ENCODE measurements around the gene CLTA. TPM values are rescaled to one million over a fixed set of nuclear protein-coding genes. Genes with fewer than 3 reads are reported as not detected.
"Not testable (repeated sequence)": the region's sequence is repeated elsewhere in the genome, so short reads cannot be mapped to it uniquely, and the experiment has no call there.

Gene CLTA
- total RNA-seq, 2 experiments from 2014 or later, result 139 to 144 TPM

GRCh38 chr9:36247356-36247755 is 56.6 kb downstream of the CLTA start:
- Mint-ChIP-seq H3K27ac (no peak overlapping the region), H3K4me3 (no peak overlapping the region), H3K9me3 (no peaks in the 10 kb centered on the region), H3K4me1 (ENCODE audit: low read depth) (peaks cover 17% of the 10 kb centered on the region), H3K27me3 (no peaks in the 10 kb centered on the region), H3K36me3 (peaks cover 13% of the 10 kb centered on the region)
- ChIA-PET POLR2A (no interaction called here), CTCF (interaction anchor here (1.0 to 5.1 kb wide), 3 partner anchors 11 to 82 kb away, joined by 3 to 46 read pairs (median 4); partner anchors contain the start of genes CLTA and GNE)
- no peak for DNase-seq
- intact Hi-C loops (cut with micrococcal nuclease), result no loop called here

GRCh38 chr9:36248061-36248460 is 57.3 kb downstream of the CLTA start:
- H3K27ac Mint-ChIP-seq, POLR2A ChIA-PET, H3K9me3 Mint-ChIP-seq, H3K4me3 Mint-ChIP-seq, DNase-seq, H3K27me3 Mint-ChIP-seq: not testable (repeated sequence)
- H3K4me1 Mint-ChIP-seq (ENCODE audit: low read depth), result peaks cover 17% of the 10 kb centered on the region
- peaks cover 12% of the 10 kb centered on the region for H3K36me3 Mint-ChIP-seq
- CTCF ChIA-PET, result interaction anchor here (0.6 to 5.1 kb wide), 7 partner anchors 10 to 145 kb away, joined by 3 to 46 read pairs (median 4); partner anchors contain the start of genes CLTA and GNE
- intact Hi-C loops (cut with micrococcal nuclease), result loop anchor here (1.0 kb wide), 1 partner anchor 80 kb away; no protein-coding TSS in a partner anchor

- DNase-seq, result no peak
- H3K27ac Mint-ChIP-seq, result no peak overlapping the region
- H3K36me3 Mint-ChIP-seq, result peaks cover 9% of the 10 kb centered on the region
- no peaks in the 10 kb centered on the region for H3K27me3 Mint-ChIP-seq
- intact Hi-C loops (cut with micrococcal nuclease), result no loop called here
- no peaks in the 10 kb centered on the region for H3K9me3 Mint-ChIP-seq
- ChIA-PET POLR2A (interaction anchor here (0.8 kb wide), 1 partner anchor 9 kb away, joined by 3 read pairs; the partner anchor contains the start of gene GNE), CTCF (interaction anchor here (0.8 to 5.1 kb wide), 4 partner anchors 26 to 146 kb away, joined by 3 to 46 read pairs (median 4); no protein-coding TSS in a partner anchor)
- H3K4me1 Mint-ChIP-seq (ENCODE audit: low read depth), result peaks cover 17% of the 10 kb centered on the region
- H3K4me3 Mint-ChIP-seq, result no peak overlapping the region
Measured at GRCh38 chr9:36249189-36249588, 58.5 kb downstream of the CLTA start.

- peaks cover 8% of the 10 kb centered on the region for H3K36me3 Mint-ChIP-seq
- H3K4me1 Mint-ChIP-seq (ENCODE audit: low read depth), result peaks cover 17% of the 10 kb centered on the region
- no peak overlapping the region for H3K27ac Mint-ChIP-seq
- no peaks in the 10 kb centered on the region for H3K9me3 Mint-ChIP-seq
- ChIA-PET CTCF (interaction anchor here (1.6 to 5.1 kb wide), 2 partner anchors 9 to 79 kb away, joined by 4 to 46 read pairs; no protein-coding TSS in a partner anchor), POLR2A (interaction anchor here (1.1 kb wide), 1 partner anchor 9 kb away, joined by 3 read pairs; no protein-coding TSS in a partner anchor)
- intact Hi-C loops (cut with micrococcal nuclease), result no loop called here
- H3K27me3 Mint-ChIP-seq, result no peaks in the 10 kb centered on the region
- DNase-seq, result no peak
- no peak overlapping the region for H3K4me3 Mint-ChIP-seq
Measured at GRCh38 chr9:36250079-36250478, 59.4 kb downstream of the CLTA start.

- intact Hi-C loops (cut with micrococcal nuclease), result no loop called here
- ChIA-PET CTCF (interaction anchor here (1.6 kb wide), 1 partner anchor 10 kb away, joined by 4 read pairs; no protein-coding TSS in a partner anchor), POLR2A (no interaction called here)
Measured at GRCh38 chr9:36251428-36251827, 60.7 kb downstream of the CLTA start.

GRCh38 chr9:36258208-36258995 is 67.7 kb downstream of the CLTA start, which contains the start of gene GNE:
GNE (minus strand) TSS chr9:36258448; CDS start chr9:36249355, 9,093 bp downstream.
- Mint-ChIP-seq H3K4me1 (ENCODE audit: low read depth) (peaks cover 14% of the 10 kb centered on the region), H3K9me3 (no peaks in the 10 kb centered on the region), H3K36me3 (no peaks in the 10 kb centered on the region), H3K4me3 (peak within 1 kb of the TSS; percentile 96), H3K27me3 (no peaks in the 10 kb centered on the region), H3K27ac (peak within 1 kb of the TSS; percentile 80)
- ChIA-PET POLR2A (interaction anchor here (0.6 to 1.7 kb wide), 6 partner anchors 8 to 1762 kb away, joined by 3 to 6 read pairs (median 3); partner anchors contain the start of gene CLTA), CTCF (interaction anchor here (1.3 to 2.0 kb wide), 3 partner anchors 11 to 70 kb away, joined by 3 to 12 read pairs (median 5); partner anchors contain the start of gene CLTA)
- intact Hi-C loops (cut with micrococcal nuclease), result loop anchor here (1.0 to 2.0 kb wide), 2 partner anchors 68 to 142 kb away; partner anchors contain the start of genes CLTA and RNF38
- peak; percentile 98 for DNase-seq

More at GRCh38 chr9:36251428-36251827, 60.7 kb downstream of the CLTA start:
- Mint-ChIP-seq H3K4me1 (ENCODE audit: low read depth) (peaks cover 17% of the 10 kb centered on the region), H3K9me3 (no peaks in the 10 kb centered on the region), H3K36me3 (peaks cover 2% of the 10 kb centered on the region), H3K4me3 (no peak overlapping the region), H3K27me3 (no peaks in the 10 kb centered on the region), H3K27ac (no peak overlapping the region)
- DNase-seq, result no peak

GRCh38 chr9:36258996-36259533 is 68.3 kb downstream of the CLTA start:
- no peaks in the 10 kb centered on the region for H3K9me3 Mint-ChIP-seq
- POLR2A ChIA-PET, result interaction anchor here (0.6 to 1.7 kb wide), 5 partner anchors 9 to 1762 kb away, joined by 3 to 6 read pairs (median 3); partner anchors contain the start of gene CLTA
- H3K36me3 Mint-ChIP-seq, result no peaks in the 10 kb centered on the region
- CTCF ChIA-PET, result interaction anchor here (1.3 to 2.0 kb wide), 3 partner anchors 12 to 69 kb away, joined by 3 to 12 read pairs (median 5); partner anchors contain the start of gene CLTA
- DNase-seq, result no peak
- peak overlapping the region; percentile 74 for H3K27ac Mint-ChIP-seq
- H3K4me1 Mint-ChIP-seq (ENCODE audit: low read depth), result peaks cover 14% of the 10 kb centered on the region
- peak overlapping the region; percentile 96 for H3K4me3 Mint-ChIP-seq
- no peaks in the 10 kb centered on the region for H3K27me3 Mint-ChIP-seq
- intact Hi-C loops (cut with micrococcal nuclease), result loop anchor here (1.0 to 2.0 kb wide), 2 partner anchors 68 to 141 kb away; partner anchors contain the start of genes CLTA and RNF38

Other genes with a start within 250 kb of the CLTA start
- not detected for gene OR2S2, start 232.8 kb upstream of the CLTA start, total RNA-seq
- 1 to 10 TPM; 6.1 to 7.2 TPM for gene RECK, start 154.0 kb upstream of the CLTA start, total RNA-seq
- 10 to 100 TPM; 24.7 to 25.8 TPM for gene GLIPR2, start 54.2 kb upstream of the CLTA start, total RNA-seq
- gene CCIN, start 21.5 kb upstream of the CLTA start, total RNA-seq, result not detected
- gene GNE, start 67.5 kb downstream of the CLTA start, total RNA-seq, result 10 to 100 TPM; 19.2 to 20.5 TPM
- 10 to 100 TPM; 24.9 to 27.1 TPM for gene RNF38, start 209.3 kb downstream of the CLTA start, total RNA-seq

All from activated CD4-positive, alpha-beta memory T cell treated with anti-CD3 and anti-CD28 coated beads for 36 hours (primary cell).